ENCODE measurements around the gene FUT7.
A peak's percentile ranks its signal among the peaks of the same experiment; 100 is the strongest.

FUT7 gene

GRCh38 chr9:137050570-137050969 lies 18.7 kb upstream of the FUT7 start:
- no peak for DNase-seq (ENCODE audit: low spot score)

- peak; percentile 60 for DNase-seq (ENCODE audit: low spot score)
Observed at GRCh38 chr9:137049544-137050449, 17.9 kb upstream of the FUT7 start.

- no peak for DNase-seq (ENCODE audit: low spot score)
Observed at GRCh38 chr9:137048655-137049543, 17.0 kb upstream of the FUT7 start.

- peak; percentile 78 for DNase-seq (ENCODE audit: low spot score)
Observed at GRCh38 chr9:137046088-137046787, 14.3 kb upstream of the FUT7 start, which contains the start of gene NPDC1. Gene NPDC1, minus strand, starts transcription at chr9:137046177. Its CDS starts 188 bp downstream, at chr9:137045989.

GRCh38 chr9:137045294-137046087 lies 13.6 kb upstream of the FUT7 start:
- DNase-seq (ENCODE audit: low spot score), result no peak

GRCh38 chr9:137044502-137045177 lies 12.8 kb upstream of the FUT7 start:
- no peak for DNase-seq (ENCODE audit: low spot score)

GRCh38 chr9:137044037-137044436 lies 12.1 kb upstream of the FUT7 start:
- no peak for DNase-seq (ENCODE audit: low spot score)

- no peak for DNase-seq (ENCODE audit: low spot score)
Observed at GRCh38 chr9:137042751-137043727, 11.2 kb upstream of the FUT7 start.

- DNase-seq (ENCODE audit: low spot score), result no peak
Observed at GRCh38 chr9:137041124-137041523, 9.2 kb upstream of the FUT7 start.

- no peak for DNase-seq (ENCODE audit: low spot score)
Observed at GRCh38 chr9:137040568-137040967, 8.7 kb upstream of the FUT7 start.

- no peak for DNase-seq (ENCODE audit: low spot score)
Observed at GRCh38 chr9:137039611-137040366, 7.9 kb upstream of the FUT7 start.

- DNase-seq (ENCODE audit: low spot score), result no peak
Observed at GRCh38 chr9:137038916-137039315, 7.0 kb upstream of the FUT7 start.

- DNase-seq (ENCODE audit: low spot score), result no peak
Observed at GRCh38 chr9:137037483-137037882, 5.6 kb upstream of the FUT7 start.

- DNase-seq (ENCODE audit: low spot score), result no peak
Observed at GRCh38 chr9:137037035-137037434, 5.1 kb upstream of the FUT7 start.

- DNase-seq (ENCODE audit: low spot score), result no peak
Observed at GRCh38 chr9:137035937-137036336, 4.0 kb upstream of the FUT7 start.

GRCh38 chr9:137035507-137035834 lies 3.6 kb upstream of the FUT7 start:
- DNase-seq (ENCODE audit: low spot score), result no peak

- DNase-seq (ENCODE audit: low spot score), result peak; percentile 88
Observed at GRCh38 chr9:137034709-137035506, 3.0 kb upstream of the FUT7 start.

All from SK-N-DZ (cell line).